ENCODE data around the gene OR1J1.

The OR1J1 gene

DNA sequence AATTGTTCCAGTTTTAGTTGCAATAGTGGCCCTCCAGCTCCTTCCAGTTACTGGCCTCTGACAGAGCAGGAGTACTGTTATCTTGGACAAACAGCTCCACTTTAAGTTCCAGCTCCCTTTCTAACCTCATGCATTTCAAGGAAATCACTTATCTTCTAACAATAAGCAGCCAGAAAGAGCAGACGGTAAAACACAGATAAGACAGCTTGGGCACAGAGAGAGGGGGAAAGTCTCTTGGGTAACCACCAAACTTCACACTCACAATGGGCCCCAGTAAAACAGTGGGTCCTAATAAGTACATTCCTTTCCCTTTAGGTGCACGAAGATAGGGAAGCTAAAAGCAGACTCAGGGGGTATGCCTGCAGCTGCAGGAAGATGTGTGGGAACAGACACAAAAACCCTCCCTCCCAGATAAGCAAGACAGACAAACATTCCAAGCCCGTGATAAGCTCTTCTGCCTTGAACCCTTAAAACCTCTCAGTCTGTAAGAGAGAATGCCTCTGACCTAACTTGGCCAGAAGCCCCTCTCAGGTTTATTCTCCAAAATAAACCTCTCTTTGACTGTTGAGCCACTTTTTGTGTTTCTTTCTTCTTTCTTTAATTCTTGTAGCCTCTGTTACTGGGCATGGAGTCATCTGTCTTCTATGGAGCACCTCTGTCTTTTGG lies 30.8 kb downstream of the OR1J1 start:
- DNase-seq (ENCODE audit: low read depth, low spot score) = no peak
- no peak overlapping the region for H3K27ac ChIP-seq

- DNase-seq (ENCODE audit: low read depth, low spot score) = no peak
- H3K27ac ChIP-seq = no peak overlapping the region
Measured at GRCh38 chr9:122445155-122445749, 32.5 kb downstream of the OR1J1 start.

DNA sequence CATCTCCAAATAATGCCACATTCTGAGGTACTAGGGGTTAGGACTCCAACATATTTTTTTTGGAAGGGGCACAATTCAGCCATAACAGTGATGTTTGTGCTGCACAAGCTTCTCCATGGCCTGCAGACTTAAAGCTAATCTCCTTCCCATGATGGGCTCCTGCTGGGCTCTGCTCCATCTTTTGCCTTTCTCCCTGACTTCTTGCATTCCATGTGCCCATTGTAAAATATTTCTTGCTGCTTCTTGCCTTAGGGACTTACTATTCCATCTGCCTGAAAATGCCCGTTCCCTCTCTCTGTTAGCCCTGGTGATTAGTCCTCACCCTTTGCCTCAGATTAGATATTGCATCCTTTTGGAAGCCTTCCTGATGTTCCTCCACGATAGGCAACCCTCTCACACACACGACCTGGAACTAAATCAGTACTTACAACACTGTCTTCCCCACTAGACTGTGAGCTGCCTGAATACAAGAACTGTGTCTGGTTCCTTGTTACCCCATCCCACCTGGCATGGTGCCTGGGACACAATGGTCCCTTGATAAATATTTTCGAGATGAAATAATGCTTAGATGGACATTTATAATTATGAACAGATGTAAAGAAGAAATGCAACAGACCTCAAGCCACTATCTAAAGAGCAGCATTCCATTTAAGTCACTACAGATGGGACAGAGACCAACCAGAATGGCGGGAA lies 33.5 kb downstream of the OR1J1 start:
- H3K27ac ChIP-seq = no peak overlapping the region
- no peak for DNase-seq (ENCODE audit: low read depth, low spot score)

DNA sequence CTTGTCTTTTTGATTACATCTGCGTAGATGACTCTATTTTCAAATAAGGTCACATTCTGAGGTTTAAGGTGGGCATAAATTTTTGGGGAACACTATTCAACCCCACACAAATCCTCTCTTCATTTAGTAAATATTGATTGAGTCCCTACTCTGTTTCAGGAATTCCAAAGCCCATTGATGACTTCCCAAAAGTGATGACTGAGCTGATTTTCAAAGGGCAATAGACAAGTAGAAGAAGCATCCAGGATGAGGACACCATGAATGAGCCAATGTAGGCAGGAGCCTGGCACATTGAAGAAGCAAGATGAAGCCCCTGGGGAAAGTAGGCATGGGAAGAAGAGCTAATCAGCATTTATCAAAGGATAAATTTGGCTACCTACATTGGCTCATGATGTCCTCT lies 35.2 kb downstream of the OR1J1 start:
- no peak for DNase-seq (ENCODE audit: low read depth, low spot score)
- no peak overlapping the region for H3K27ac ChIP-seq

All from epithelial cell of prostate (primary cell).